SJCRH30 (cell line): Measurements from ENCODE around the gene TSHZ2. TPM values are rescaled to one million over a fixed set of nuclear protein-coding genes. Genes with fewer than 3 reads are reported as not detected.
"Not testable (repeated sequence)": the region's sequence is repeated elsewhere in the genome, so short reads cannot be mapped to it uniquely, and the experiment has no call there.

Source experiments
- DNase-seq, 2 experiments: peaks; one replicate each; pipeline ENCODE4 v3.0.0-alpha.2; 2015 to 2020
- H3K27ac ChIP-seq: fragments of 250-450 bp; sonication (Bioruptor Pico); 2 replicates; pipeline ENCODE4 v1.5.1; 2020; ENCODE audit warnings: mild to moderate bottlenecking, moderate library complexity
- H3K27me3 ChIP-seq: fragments of 250-450 bp; sonication (Bioruptor Pico); 2 replicates; pipeline ENCODE4 v1.5.1; 2020; ENCODE audit warnings: mild to moderate bottlenecking, moderate library complexity
- H3K36me3 ChIP-seq: fragments of 250-450 bp; sonication (Bioruptor Pico); 2 replicates; pipeline ENCODE4 v1.5.1; 2020; ENCODE audit warnings: mild to moderate bottlenecking, moderate library complexity
- H3K4me1 ChIP-seq: fragments of 250-450 bp; sonication (Bioruptor Pico); 2 replicates; pipeline ENCODE4 v1.5.1; 2020; ENCODE audit warnings: mild to moderate bottlenecking, moderate library complexity
- H3K4me3 ChIP-seq: fragments of 250-450 bp; sonication (Bioruptor Pico); 2 replicates; pipeline ENCODE4 v1.5.1; 2020; ENCODE audit warnings: mild to moderate bottlenecking, moderate library complexity
- H3K9me3 ChIP-seq: fragments of 250-450 bp; sonication (Bioruptor Pico); replicated peaks from 2 replicates; pipeline ENCODE4 v1.5.1; 2020; ENCODE audit warnings: mild to moderate bottlenecking, moderate library complexity
- total RNA-seq: library from RNA; depleted of rRNA; stranded (reverse); fragments of >200 nt; shearing (Covaris generic); gene quantifications from 2 replicates; pipeline ENCODE4 v1.2.3, GENCODE V29; 2014

Gene TSHZ2
- total RNA-seq, 1 experiment from 2014 or later, result not detected

DNA sequence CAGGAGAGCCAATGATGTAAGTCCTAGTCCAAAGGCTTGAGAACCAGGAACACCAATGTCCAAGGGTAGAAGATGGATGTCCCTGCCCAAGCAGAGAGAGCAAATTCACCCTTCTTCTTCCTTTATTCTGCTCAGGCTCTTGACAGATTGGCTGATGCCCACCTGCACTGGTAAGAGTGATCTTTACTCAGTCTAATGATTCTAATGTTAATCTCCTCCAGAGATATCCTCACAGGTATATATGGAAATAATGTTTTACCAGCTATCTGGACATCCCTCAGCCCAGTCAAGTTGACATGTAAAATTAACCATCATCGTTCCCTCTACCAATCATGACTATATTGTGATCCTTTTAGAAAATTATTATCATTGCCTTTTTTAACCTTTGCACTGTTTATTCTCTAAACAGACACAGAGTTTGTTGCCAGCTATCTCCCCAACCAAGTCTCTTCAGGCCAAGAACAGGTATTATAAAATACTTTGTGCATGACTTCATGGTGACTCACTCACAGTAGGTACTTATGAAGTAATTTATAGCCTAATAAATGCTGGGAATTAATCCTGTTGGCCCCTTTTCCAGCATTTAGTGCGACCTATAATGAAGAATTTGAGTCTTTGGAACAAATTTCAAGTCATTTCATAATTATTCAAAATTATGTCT, 26.2 kb upstream of the TSHZ2 start:
- Histone ChIP-seq H3K27me3 (peaks cover 3% of the 10 kb centered on the region; the same call in 1 of the 2 replicates), H3K27ac (no peak overlapping the region), H3K4me3 (no peak overlapping the region), H3K4me1 (no peaks in the 10 kb centered on the region), H3K36me3 (no peaks in the 10 kb centered on the region), H3K9me3 (no peaks in the 10 kb centered on the region)
- no peak for DNase-seq

- no peaks in the 10 kb centered on the region for H3K4me1 ChIP-seq
- H3K27ac ChIP-seq, result no peak overlapping the region
- no peak overlapping the region for H3K4me3 ChIP-seq
- peaks cover 6% of the 10 kb centered on the region for H3K27me3 ChIP-seq
- H3K36me3 ChIP-seq, result no peaks in the 10 kb centered on the region
- DNase-seq, result no peak
- no peaks in the 10 kb centered on the region for H3K9me3 ChIP-seq
Measured at GRCh38 chr20:52948491-52948890, 23.7 kb upstream of the TSHZ2 start.

DNA sequence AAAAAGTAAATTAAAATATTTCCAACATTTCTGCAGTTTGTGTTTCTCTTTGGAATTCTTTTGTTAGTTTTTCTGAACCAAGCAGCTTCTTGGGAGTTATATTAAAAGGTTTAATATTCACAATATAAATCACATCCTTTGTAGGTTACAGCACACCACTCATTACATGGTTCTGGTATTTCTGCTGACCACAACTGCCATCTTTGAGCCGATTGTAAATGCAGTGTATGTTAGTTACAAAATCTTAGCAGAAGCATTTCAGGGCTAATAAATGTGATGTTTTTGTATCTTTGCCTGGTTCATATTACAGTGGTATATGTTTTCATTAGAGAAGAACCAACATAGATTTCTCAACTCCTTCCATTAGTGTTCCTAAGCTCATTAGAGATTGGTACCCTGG, 19.1 kb upstream of the TSHZ2 start:
- Histone ChIP-seq H3K36me3 (no peaks in the 10 kb centered on the region), H3K27ac (no peak overlapping the region), H3K27me3 (peaks cover 4% of the 10 kb centered on the region; the same call in 1 of the 2 replicates), H3K4me3 (no peak overlapping the region), H3K4me1 (no peaks in the 10 kb centered on the region), H3K9me3 (no peaks in the 10 kb centered on the region)
- DNase-seq, result no peak

- H3K36me3 ChIP-seq, result no peaks in the 10 kb centered on the region
- no peaks in the 10 kb centered on the region for H3K4me1 ChIP-seq
- H3K27ac ChIP-seq, result no peak overlapping the region
- DNase-seq, result no peak
- no peaks in the 10 kb centered on the region for H3K9me3 ChIP-seq
- H3K27me3 ChIP-seq, result peaks cover 4% of the 10 kb centered on the region; the same call in 1 of the 2 replicates
- no peak overlapping the region for H3K4me3 ChIP-seq
Measured at GRCh38 chr20:52954849-52955248, 17.3 kb upstream of the TSHZ2 start.

GRCh38 chr20:52958211-52958610, 13.9 kb upstream of the TSHZ2 start:
- H3K4me3 ChIP-seq, result no peak overlapping the region
- H3K27ac ChIP-seq, result no peak overlapping the region
- H3K4me1 ChIP-seq, result no peaks in the 10 kb centered on the region
- H3K9me3 ChIP-seq, result no peaks in the 10 kb centered on the region
- peaks cover 8% of the 10 kb centered on the region; the same call in 1 of the 2 replicates for H3K27me3 ChIP-seq
- no peak for DNase-seq
- H3K36me3 ChIP-seq, result no peaks in the 10 kb centered on the region

GRCh38 chr20:52959125-52959524, 13.0 kb upstream of the TSHZ2 start:
- Histone ChIP-seq H3K27me3 (0 out of 2 replicates have a peak, but pooled peaks cover 9% of the 10 kb centered on the region), H3K9me3 (no peaks in the 10 kb centered on the region), H3K27ac (no peak overlapping the region), H3K4me3 (no peak overlapping the region), H3K36me3 (no peaks in the 10 kb centered on the region), H3K4me1 (no peaks in the 10 kb centered on the region)
- DNase-seq, result peak; percentile 18 to 27

GRCh38 chr20:52962183-52962582, 10.0 kb upstream of the TSHZ2 start:
- H3K4me1 ChIP-seq, result no peaks in the 10 kb centered on the region
- H3K4me3 ChIP-seq, result no peak overlapping the region
- H3K9me3 ChIP-seq, result no peaks in the 10 kb centered on the region
- no peak for DNase-seq
- H3K27ac ChIP-seq, result no peak overlapping the region
- no peaks in the 10 kb centered on the region for H3K36me3 ChIP-seq
- 0 out of 2 replicates have a peak, but pooled peaks cover 9% of the 10 kb centered on the region for H3K27me3 ChIP-seq

GRCh38 chr20:52963131-52963530, 9.0 kb upstream of the TSHZ2 start:
- H3K27me3 ChIP-seq, result 0 out of 2 replicates have a peak, but pooled peaks cover 9% of the 10 kb centered on the region
- H3K27ac ChIP-seq, result no peak overlapping the region
- no peak for DNase-seq
- H3K9me3 ChIP-seq, result no peaks in the 10 kb centered on the region
- no peak overlapping the region for H3K4me3 ChIP-seq
- no peaks in the 10 kb centered on the region for H3K4me1 ChIP-seq
- no peaks in the 10 kb centered on the region for H3K36me3 ChIP-seq

GRCh38 chr20:52964131-52964530, 8.0 kb upstream of the TSHZ2 start:
- H3K9me3 ChIP-seq, result no peaks in the 10 kb centered on the region
- H3K27ac ChIP-seq, result no peak overlapping the region
- H3K36me3 ChIP-seq, result no peaks in the 10 kb centered on the region
- H3K4me1 ChIP-seq, result no peaks in the 10 kb centered on the region
- no peak overlapping the region for H3K4me3 ChIP-seq
- H3K27me3 ChIP-seq, result 0 out of 2 replicates have a peak, but pooled peaks cover 9% of the 10 kb centered on the region
- no peak for DNase-seq

DNA sequence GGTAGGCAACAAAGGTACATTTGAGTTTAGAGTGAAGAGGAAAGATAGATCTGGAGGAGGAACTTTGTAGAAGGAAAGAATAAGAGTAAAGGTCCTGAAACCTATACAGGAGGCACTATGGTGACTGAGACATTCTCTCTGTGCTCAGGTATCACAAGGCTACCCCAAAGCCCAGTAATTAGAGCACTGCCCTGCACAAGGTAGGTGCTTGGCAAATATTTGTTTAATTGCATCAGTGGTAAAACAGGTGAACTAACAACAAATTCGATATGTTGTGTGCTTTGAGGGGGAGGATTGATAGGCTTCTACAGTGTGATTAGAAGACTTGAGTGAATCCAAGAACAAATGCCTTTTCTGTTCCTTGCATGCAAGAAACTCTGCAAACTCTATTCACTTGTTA, 6.8 kb upstream of the TSHZ2 start:
- Histone ChIP-seq H3K27me3 (peaks cover 18% of the 10 kb centered on the region; the same call in 1 of the 2 replicates), H3K4me1 (no peaks in the 10 kb centered on the region), H3K4me3 (no peak overlapping the region), H3K36me3 (no peaks in the 10 kb centered on the region), H3K9me3 (no peaks in the 10 kb centered on the region), H3K27ac (no peak overlapping the region)
- no peak for DNase-seq

DNA sequence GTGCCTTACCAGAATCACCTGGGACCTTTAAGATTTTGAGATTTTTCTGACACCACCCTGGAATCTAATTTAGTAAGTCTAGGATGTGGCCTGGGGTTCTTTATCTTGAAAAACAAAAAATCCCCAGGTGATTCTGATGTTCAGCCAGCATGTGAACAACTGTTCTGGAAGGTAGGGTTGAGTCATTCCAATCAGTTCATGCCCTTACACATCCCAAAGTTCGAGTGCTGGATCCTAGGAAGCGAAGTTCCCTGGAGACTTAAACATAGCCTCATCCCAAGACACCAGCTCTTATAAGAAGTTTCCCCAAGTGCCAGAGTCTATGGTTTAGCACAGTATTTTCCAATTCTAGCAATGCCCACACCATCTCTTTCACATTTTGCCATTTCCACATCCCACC, 6.3 kb upstream of the TSHZ2 start:
- peaks cover 18% of the 10 kb centered on the region; the same call in 1 of the 2 replicates for H3K27me3 ChIP-seq
- H3K36me3 ChIP-seq, result no peaks in the 10 kb centered on the region
- no peaks in the 10 kb centered on the region for H3K4me1 ChIP-seq
- H3K4me3 ChIP-seq, result no peak overlapping the region
- no peak overlapping the region for H3K27ac ChIP-seq
- no peak for DNase-seq
- H3K9me3 ChIP-seq, result no peaks in the 10 kb centered on the region

- not testable (repeated sequence) for DNase-seq, H3K27ac ChIP-seq, H3K9me3 ChIP-seq, H3K4me3 ChIP-seq, H3K36me3 ChIP-seq, H3K4me1 ChIP-seq
- H3K27me3 ChIP-seq, result peaks cover 18% of the 10 kb centered on the region; the same call in 1 of the 2 replicates
Measured at GRCh38 chr20:52966543-52966942, 5.6 kb upstream of the TSHZ2 start.

DNA sequence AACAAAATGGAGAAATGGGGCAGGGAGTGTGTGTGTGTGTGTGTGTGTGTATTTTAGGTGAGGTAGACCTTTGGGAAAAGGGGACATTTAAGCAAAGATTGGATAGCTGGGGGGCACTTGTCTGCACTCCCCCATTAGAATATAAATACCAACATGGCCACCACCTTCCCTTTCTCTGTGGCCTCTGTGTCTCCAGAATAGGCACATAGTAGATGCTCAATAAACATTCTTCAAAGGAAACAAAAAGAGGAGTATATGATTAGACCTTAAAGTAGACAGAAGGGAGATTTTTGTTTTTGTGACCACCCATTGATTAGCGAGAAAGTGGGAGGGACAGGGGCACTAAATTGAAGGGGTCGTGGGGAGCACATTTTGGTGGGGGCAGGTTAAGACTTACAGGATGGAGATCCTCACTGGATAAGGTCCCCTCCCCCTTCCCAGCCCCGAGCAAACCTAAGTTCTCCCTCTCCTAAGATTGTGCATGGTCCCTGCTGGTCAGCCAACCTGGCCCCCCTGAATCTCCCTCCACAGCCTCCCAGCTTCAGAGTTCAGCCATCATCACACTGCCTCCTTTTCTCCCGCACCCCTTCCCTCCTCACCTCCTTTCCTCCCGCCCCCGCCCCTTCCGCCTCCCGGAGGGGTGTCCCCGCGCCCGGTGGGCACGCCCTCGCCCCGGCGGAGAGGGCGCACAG, 514 bp upstream of the TSHZ2 start:
- H3K4me1 ChIP-seq, result no peaks in the 10 kb centered on the region
- no peak overlapping the region for H3K4me3 ChIP-seq
- peaks cover 29% of the 10 kb centered on the region for H3K27me3 ChIP-seq
- H3K36me3 ChIP-seq, result no peaks in the 10 kb centered on the region
- no peak for DNase-seq
- no peaks in the 10 kb centered on the region for H3K9me3 ChIP-seq
- no peak overlapping the region for H3K27ac ChIP-seq

DNA sequence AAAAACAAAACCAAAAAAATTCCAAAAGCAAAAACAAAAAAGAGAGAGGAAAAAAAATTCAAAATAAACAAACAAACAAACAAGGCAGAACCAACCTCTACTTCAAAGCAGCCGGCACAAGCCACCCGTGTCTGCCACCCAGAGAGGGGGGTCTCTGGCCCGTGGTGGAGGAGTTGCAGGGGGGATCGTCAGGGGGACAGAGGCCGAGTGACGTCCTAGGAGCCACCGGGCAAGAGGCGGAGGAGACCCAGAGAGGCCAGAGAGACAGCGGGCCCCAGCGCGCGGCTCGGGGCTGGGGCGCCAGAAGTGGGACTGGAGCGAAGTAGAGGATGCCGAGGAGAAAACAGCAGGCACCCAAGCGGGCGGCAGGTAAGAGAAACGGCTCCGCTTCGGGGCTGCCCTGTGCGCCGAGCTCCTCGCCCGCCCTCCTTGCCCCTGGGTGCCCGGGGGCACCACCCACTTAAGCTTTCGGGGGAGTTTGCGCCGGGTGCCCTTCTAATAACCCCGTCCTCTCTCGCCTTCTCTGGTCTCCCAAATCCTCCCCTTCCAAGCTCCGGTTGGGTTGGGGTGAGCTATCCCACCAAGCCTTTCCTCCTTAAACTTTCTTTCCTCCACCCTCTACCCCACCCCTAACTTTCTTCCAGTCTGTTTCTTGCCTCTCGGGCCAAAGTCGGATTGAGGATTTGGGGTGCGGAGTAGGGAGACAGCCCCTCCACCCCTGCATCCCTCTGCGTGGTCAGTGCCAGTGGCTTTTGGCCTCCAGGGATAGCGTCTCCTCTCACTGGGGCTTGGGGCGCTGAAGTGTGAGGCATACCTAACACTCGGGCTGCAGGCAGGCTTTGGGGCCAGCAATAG, 1.0 kb downstream of the TSHZ2 start:
- Histone ChIP-seq H3K36me3 (no peaks in the 10 kb centered on the region), H3K4me1 (no peaks in the 10 kb centered on the region), H3K27me3 (peaks cover 31% of the 10 kb centered on the region), H3K9me3 (no peaks in the 10 kb centered on the region), H3K27ac (no peak overlapping the region), H3K4me3 (no peak overlapping the region)
- no peak for DNase-seq

GRCh38 chr20:52974179-52974594, 2.0 kb downstream of the TSHZ2 start:
- Histone ChIP-seq H3K4me1 (no peaks in the 10 kb centered on the region), H3K9me3 (no peaks in the 10 kb centered on the region), H3K27me3 (peaks cover 34% of the 10 kb centered on the region), H3K4me3 (no peak overlapping the region), H3K36me3 (no peaks in the 10 kb centered on the region), H3K27ac (no peak overlapping the region)
- no peak for DNase-seq
